Limb (tissue), 2 donors: ENCODE measurements around the gene NHLRC1.
"Not testable (repeated sequence)": the region's sequence is repeated elsewhere in the genome, so short reads cannot be mapped to it uniquely, and the experiment has no call there.

Source experiments
- DNase-seq, 2 donors: peaks; one replicate each; pipeline ENCODE4 v3.0.0-alpha.2; 2016; ENCODE audit errors: extremely low spot score in 2 of 2

The NHLRC1 gene

DNA sequence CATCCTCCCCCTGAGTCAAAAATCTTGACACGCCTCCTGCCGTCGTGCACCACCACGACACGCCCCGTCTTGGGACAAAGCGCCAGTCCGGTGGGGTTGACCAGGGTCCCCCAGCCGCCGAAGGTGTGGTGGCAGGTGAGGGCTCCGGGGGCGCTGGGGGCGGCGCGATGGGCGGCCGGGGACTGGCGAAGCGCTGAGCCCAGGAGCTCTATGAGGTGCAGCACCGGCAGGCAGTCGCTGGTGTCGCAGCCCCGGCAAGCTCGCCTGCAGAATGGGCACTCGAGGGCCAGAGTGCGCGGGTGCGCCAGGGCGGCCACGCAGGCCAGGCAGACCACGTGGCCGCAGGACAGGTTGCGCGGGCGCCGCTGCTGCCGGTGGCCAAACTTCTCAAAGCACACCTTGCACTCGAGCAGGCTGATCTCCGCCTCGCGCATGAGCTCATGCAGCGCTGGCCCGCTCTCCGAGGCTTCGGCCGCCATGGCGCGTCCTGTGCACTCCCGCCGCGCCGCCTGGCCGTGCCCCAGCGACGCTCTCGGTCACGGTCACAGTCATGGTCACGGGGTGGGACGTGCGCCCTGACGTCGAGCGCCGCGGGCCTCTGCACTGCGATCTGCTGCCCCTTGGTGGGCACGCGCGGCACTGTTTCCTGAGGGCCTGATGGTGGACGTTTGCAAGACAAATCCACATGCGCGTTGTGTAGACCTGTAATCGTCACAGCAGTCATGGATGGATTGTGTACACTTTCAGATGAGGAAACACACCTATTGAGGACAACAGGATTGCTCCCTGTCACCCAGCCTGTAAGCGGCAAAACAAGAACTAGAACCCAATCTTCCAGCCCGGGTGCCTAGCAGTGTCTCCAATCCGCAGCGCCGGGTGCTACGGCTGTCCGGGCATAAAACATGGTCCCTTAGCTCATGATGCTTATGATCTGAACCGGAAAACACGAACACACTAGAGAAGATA lies at the start of gene NHLRC1:
Gene NHLRC1, minus strand, starts transcription at position 550 of the 966 bp plus-strand sequence. Its CDS starts 71 bp downstream, at position 479.
- peak; percentile 84 to 90 for DNase-seq

DNA sequence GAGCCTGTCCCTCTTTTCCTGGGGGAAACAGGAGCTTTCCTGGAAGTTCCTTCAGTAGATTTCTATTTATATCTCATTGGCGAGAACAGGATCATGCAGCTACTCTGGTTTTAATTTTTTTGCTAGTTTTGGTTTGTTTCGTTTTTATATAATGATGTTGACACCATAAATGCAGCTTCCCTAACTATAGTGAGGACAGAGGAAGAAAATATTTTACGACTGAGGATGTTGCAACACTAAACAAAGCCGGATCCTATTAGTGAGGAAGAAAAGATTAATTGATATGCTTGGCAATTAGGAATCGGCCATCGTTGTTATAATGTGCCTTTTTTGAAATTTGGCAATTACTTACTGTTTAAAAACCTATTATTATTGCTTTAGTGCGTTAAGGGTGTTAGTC lies 49.4 kb upstream of the NHLRC1 start:
- DNase-seq: no peak

- DNase-seq: no peak
These were observed 45.8 kb upstream of the NHLRC1 start for GRCh38 chr6:18168264-18168663.

DNA sequence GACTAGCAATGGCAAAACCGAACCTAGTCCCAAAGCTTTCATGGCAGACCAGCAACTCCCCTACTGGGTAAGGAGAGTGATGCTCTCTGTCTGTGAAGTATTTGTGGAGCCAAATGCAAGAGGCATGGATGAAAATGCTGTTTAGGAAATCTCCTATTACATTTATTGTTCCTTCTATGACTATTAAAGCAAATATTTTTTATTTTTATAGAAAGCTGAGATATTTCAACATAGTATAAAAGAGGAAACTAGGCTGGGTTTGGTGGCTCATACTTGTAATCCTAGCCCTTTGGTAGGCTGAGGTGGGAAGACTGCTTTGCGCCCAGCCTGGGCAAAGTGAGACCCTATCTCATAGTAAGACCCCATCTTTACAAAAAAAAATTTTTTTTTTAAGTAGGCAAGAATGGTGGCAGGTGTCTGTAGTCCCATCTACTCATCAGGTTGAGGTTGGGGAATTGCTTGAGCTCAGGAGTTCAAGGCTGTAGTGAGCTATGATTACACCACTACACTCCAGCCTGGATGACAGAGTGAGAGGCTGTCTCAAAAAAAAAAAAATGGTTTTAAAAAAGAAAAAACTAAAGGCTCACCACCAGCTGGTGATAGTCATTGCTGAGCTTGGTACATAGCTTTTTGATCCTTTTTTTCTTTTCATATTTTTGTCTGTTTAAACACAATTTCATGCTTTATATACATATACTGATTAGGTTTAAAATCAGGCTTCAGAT lies 44.0 kb upstream of the NHLRC1 start:
- no peak for DNase-seq

- DNase-seq: no peak
These were observed 43.3 kb upstream of the NHLRC1 start for GRCh38 chr6:18165751-18166150.

- no peak for DNase-seq
These were observed 39.9 kb upstream of the NHLRC1 start for GRCh38 chr6:18162401-18162800.

DNA sequence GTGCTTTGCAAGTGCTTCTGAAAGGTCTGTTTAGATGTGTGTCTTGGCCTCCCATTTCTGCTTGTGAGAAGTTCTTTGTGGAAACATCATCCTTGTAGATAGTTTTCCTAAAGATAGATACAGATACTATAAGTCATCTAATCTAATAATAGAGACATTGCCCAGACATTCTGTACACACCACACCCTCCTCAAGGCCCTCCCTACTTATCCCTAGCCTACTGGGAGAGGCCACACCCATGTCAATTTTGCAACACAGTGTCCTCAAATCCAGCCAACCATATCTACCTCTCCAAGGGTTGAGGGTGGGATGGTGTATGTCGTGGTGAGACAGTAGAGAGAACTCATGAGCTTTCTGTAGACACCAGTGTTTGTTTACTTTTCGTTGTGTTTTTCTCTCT lies 39.0 kb upstream of the NHLRC1 start:
- DNase-seq: no peak

DNA sequence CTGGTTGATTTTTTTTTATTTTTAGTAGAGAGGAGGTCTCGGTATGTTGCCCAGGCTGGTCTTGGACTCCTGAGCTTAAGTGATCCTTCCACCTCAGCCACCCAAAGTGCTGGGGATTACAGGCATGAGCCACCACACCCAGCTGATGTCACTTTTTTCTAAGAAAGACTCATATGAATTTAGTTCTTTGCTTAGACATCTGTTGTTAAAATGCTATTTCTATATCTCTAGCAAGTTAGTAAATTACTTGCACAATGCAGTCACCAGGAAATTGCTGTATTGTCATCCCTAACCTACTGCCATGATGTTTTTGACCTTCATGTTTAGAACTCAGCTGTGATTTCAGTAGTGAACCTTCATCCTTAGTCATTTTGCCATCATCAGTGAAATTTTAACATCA lies 38.4 kb upstream of the NHLRC1 start:
- DNase-seq: no peak

GRCh38 chr6:18155864-18156421 lies 33.5 kb upstream of the NHLRC1 start:
- peak in 1 of 2 donors; percentile 65 for DNase-seq

GRCh38 chr6:18155150-18155863 lies 32.8 kb upstream of the NHLRC1 start, which contains the start of gene KDM1B:
KDM1B (plus strand) TSS chr6:18155422; CDS start chr6:18159896, 4,474 bp downstream.
- DNase-seq: peak; percentile 97 to 99

GRCh38 chr6:18154507-18155149 lies 32.2 kb upstream of the NHLRC1 start, which contains the start of gene TPMT:
TPMT (minus strand) TSS chr6:18155077; CDS start chr6:18149127, 5,950 bp downstream.
- DNase-seq: no peak

- no peak for DNase-seq
These were observed 30.8 kb upstream of the NHLRC1 start for GRCh38 chr6:18153311-18153703.

DNA sequence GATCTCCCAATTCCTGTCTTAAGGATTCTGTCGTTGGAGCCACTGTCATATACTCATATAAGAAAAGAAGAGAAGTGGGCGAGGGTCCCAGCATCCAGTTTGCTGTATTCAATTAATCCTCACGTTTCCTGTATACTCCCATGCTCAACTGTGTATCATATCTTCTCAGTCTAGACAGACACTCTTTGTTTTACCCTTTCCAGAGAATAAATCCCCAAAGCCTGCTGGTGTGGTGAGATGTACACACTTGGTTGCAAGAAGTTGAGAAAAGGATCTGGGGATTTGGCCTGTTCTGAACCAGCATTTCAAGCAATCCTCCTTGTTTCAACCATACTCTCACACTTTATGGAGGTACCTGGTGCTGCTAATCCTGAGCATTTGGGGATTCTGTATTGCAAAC lies 29.3 kb upstream of the NHLRC1 start:
- DNase-seq: no peak

DNA sequence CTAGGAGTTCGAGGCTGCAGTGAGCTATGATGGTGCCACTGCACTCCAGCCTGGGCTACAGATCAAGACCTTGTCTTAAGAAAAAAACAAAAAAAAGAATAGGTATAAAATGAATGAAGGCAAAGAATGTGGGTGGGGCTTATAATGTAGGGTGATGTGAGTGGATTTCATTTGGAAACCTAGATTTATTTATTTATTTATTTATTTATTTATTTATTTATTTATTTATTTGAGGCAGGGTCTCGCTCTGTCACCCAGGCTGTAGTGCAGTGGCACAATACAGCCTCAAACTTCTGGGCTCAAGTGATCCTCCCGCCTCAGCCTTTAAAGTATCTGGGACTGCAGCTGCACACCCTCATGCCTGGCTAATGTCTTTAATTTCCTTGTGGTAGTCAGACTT lies 28.9 kb upstream of the NHLRC1 start:
- not testable (repeated sequence) for DNase-seq

- no peak for DNase-seq
These were observed 26.0 kb upstream of the NHLRC1 start for GRCh38 chr6:18148304-18149025.

GRCh38 chr6:18147616-18148015 lies 25.1 kb upstream of the NHLRC1 start:
- DNase-seq: no peak

DNA sequence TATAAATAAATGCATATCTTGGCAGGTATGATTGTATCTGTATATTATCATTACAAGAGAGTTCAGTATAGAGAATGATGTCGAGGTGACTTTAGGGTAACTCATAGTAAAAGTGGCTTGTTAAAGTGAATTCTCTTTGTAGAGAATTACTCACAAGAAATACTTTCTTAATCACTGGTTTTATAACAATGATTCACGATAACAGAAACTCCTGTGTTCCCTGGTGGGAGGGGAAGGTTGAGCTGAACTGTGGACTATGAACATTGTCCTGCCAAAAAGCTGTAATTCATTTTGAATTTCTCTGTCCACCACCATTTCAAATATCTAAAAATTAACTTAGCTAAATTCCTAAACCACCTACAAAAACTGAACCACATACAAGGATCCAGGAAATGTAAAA lies 24.7 kb upstream of the NHLRC1 start:
- no peak for DNase-seq

DNA sequence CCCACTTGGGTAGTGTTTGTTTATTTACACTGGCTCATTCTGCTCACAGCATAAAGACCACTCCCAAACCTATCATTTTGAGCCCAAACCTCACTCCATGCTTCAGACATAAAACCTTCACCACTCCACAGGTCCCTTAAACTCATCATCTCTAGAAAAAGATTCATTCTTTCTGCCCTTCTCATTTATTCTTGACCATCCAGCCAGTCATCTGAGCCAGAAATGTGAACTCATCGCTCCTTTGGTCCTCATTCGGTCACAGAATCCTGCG lies 20.0 kb upstream of the NHLRC1 start:
- DNase-seq: no peak

GRCh38 chr6:18141805-18142590 lies 19.5 kb upstream of the NHLRC1 start:
- no peak for DNase-seq
